HEK293 (cell line): Measurements from ENCODE around the gene ZNF445.

Source experiments
- CTCF ChIA-PET: fragments of 350-600 bp; formaldehyde crosslinking; extraction: SDS; loops from one replicate; lab custom pipeline; 2021; ENCODE audit warnings: antibody characterized with exemption; lab: Yijun Ruan, JAX
- POLR2A ChIA-PET: fragments of 300-600 bp; formaldehyde crosslinking; extraction: SDS; loops from one replicate; lab custom pipeline; 2020; ENCODE audit warnings: antibody characterized with exemption, inconsistent platforms; lab: Yijun Ruan, JAX
- H3K27ac ChIP-seq: fragments of 200-500 bp; sonication (Bioruptor generic); 2 replicates; pipeline ENCODE4 v1.5.1; 2014; ENCODE audit warnings: low read depth, low read length, control low read depth, inconsistent platforms; ENCODE audit errors: extremely low read depth
- H3K36me3 ChIP-seq, 2 experiments: fragments of 200-500 bp in 1 of 2; sonication (Bioruptor generic) in 1 of 2; 1 replicate in 1 of 2; 2 replicates in 1 of 2; pipeline ENCODE4 v1.5.1; 2014 to 2017; ENCODE audit warnings: inconsistent platforms in 2 of 2, low read length in 2 of 2; ENCODE audit not compliant: control insufficient read depth in 2 of 2, insufficient read depth in 1 of 2
- H3K4me1 ChIP-seq: fragments of 200-500 bp; sonication (Bioruptor generic); 2 replicates; pipeline ENCODE4 v1.5.1; 2014; ENCODE audit warnings: mild to moderate bottlenecking, low read length, inconsistent platforms; ENCODE audit not compliant: control insufficient read depth, insufficient read depth
- H3K4me3 ChIP-seq: 2 replicates; pipeline ENCODE4 v1.5.1; 2011; ENCODE audit warnings: low read depth, mild to moderate bottlenecking, control low read depth, low read length, moderate library complexity
- H3K9me3 ChIP-seq: fragments of 200-500 bp; sonication (Bioruptor generic); 2 replicates; pipeline ENCODE4 v1.5.1; 2014; ENCODE audit warnings: low read depth, low read length, inconsistent platforms; ENCODE audit not compliant: control insufficient read depth, insufficient read depth
- ATF2 ChIP-seq: fragments of 450-650 bp; formaldehyde crosslinking; IDR thresholded peaks from 2 replicates; pipeline ENCODE4 v1.5.1; 2016; ENCODE audit warnings: missing biosample characterization, missing genetic modification characterization, low read depth
- BCL11A ChIP-seq: fragments of 450-650 bp; formaldehyde crosslinking; IDR thresholded peaks from 2 replicates; pipeline ENCODE4 v1.5.1; 2016; ENCODE audit warnings: low read depth, missing biosample characterization, missing genetic modification characterization
- BCL11B ChIP-seq: fragments of 450-650 bp; formaldehyde crosslinking; IDR thresholded peaks from 2 replicates; pipeline ENCODE4 v1.5.1; 2016; ENCODE audit warnings: low read depth, missing biosample characterization, missing genetic modification characterization
- CTCF ChIP-seq: fragments of 450-650 bp; formaldehyde crosslinking; IDR thresholded peaks from 2 replicates; pipeline ENCODE4 v1.5.1; 2016; ENCODE audit warnings: missing biosample characterization, missing genetic modification characterization
- KLF1 ChIP-seq: fragments of 450-650 bp; formaldehyde crosslinking; IDR thresholded peaks from 2 replicates; pipeline ENCODE4 v1.5.1; 2016; ENCODE audit warnings: missing biosample characterization, missing genetic modification characterization
- TCF7L2 ChIP-seq: IDR thresholded peaks from 2 replicates; pipeline ENCODE4 v1.6.1; 2011; ENCODE audit warnings: low read depth, mild to moderate bottlenecking, inconsistent platforms, low read length, moderate library complexity, borderline replicate concordance
- ZNF133 ChIP-seq: fragments of 450-650 bp; formaldehyde crosslinking; IDR thresholded peaks from 2 replicates; pipeline ENCODE4 v1.5.1; 2016; ENCODE audit warnings: missing biosample characterization, missing genetic modification characterization
- ZNF2 ChIP-seq: fragments of 450-650 bp; formaldehyde crosslinking; IDR thresholded peaks from 2 replicates; pipeline ENCODE4 v1.5.1; 2016; ENCODE audit warnings: missing biosample characterization, missing genetic modification characterization
- ZNF292 ChIP-seq: fragments of 450-650 bp; formaldehyde crosslinking; IDR thresholded peaks from 2 replicates; pipeline ENCODE4 v1.5.1; 2016; ENCODE audit warnings: low read depth, missing biosample characterization, missing genetic modification characterization, borderline replicate concordance
- ZNF341 ChIP-seq: fragments of 450-650 bp; formaldehyde crosslinking; IDR thresholded peaks from 2 replicates; pipeline ENCODE4; 2016; ENCODE audit warnings: low read depth, missing biosample characterization, missing genetic modification characterization
- ZNF362 ChIP-seq: fragments of 450-650 bp; formaldehyde crosslinking; IDR thresholded peaks from 2 replicates; pipeline ENCODE4 v1.5.1; 2016; ENCODE audit warnings: missing biosample characterization, missing genetic modification characterization
- ZNF398 ChIP-seq: fragments of 450-650 bp; formaldehyde crosslinking; IDR thresholded peaks from 2 replicates; pipeline ENCODE4 v1.5.1; 2017; ENCODE audit warnings: missing biosample characterization, missing genetic modification characterization
- ZNF423 ChIP-seq: fragments of 450-650 bp; formaldehyde crosslinking; IDR thresholded peaks from 2 replicates; pipeline ENCODE4 v1.5.1; 2016; ENCODE audit warnings: missing biosample characterization, missing genetic modification characterization
- ZNF623 ChIP-seq: fragments of 450-650 bp; formaldehyde crosslinking; IDR thresholded peaks from 2 replicates; pipeline ENCODE4 v1.5.1; 2016; ENCODE audit warnings: missing biosample characterization, missing genetic modification characterization
- ZNF629 ChIP-seq: fragments of 450-650 bp; formaldehyde crosslinking; IDR thresholded peaks from 2 replicates; pipeline ENCODE4 v1.5.1; 2017; ENCODE audit warnings: missing biosample characterization, missing genetic modification characterization
- ZNF768 ChIP-seq: fragments of 450-650 bp; formaldehyde crosslinking; IDR thresholded peaks from 2 replicates; pipeline ENCODE4 v1.5.1; 2018; ENCODE audit warnings: missing biosample characterization, mild to moderate bottlenecking, missing genetic modification characterization
- ZNF837 ChIP-seq: fragments of 450-650 bp; formaldehyde crosslinking; IDR thresholded peaks from 2 replicates; pipeline ENCODE4 v1.5.1; 2016; ENCODE audit warnings: missing biosample characterization, missing genetic modification characterization
- TF ChIP-seq, protein P1 (sequence below): IDR thresholded peaks from 2 replicates; pipeline ENCODE4 v1.6.1; 2011; ENCODE audit warnings: mild to moderate bottlenecking, low read depth, low read length, borderline replicate concordance
- TF ChIP-seq, protein P2 (sequence below): fragments of 450-650 bp; formaldehyde crosslinking; IDR thresholded peaks from 2 replicates; pipeline ENCODE4 v1.5.1; 2016; ENCODE audit warnings: missing biosample characterization, missing genetic modification characterization
- TF ChIP-seq, protein P3 (sequence below): fragments of 450-650 bp; formaldehyde crosslinking; IDR thresholded peaks from 2 replicates; pipeline ENCODE4 v1.5.1; 2016; ENCODE audit warnings: missing biosample characterization, missing genetic modification characterization
- TF ChIP-seq, protein P4 (sequence below): fragments of 450-650 bp; formaldehyde crosslinking; IDR thresholded peaks from 2 replicates; pipeline ENCODE4 v1.5.1; 2016; ENCODE audit warnings: missing biosample characterization, missing genetic modification characterization

The ZNF445 gene

DNA sequence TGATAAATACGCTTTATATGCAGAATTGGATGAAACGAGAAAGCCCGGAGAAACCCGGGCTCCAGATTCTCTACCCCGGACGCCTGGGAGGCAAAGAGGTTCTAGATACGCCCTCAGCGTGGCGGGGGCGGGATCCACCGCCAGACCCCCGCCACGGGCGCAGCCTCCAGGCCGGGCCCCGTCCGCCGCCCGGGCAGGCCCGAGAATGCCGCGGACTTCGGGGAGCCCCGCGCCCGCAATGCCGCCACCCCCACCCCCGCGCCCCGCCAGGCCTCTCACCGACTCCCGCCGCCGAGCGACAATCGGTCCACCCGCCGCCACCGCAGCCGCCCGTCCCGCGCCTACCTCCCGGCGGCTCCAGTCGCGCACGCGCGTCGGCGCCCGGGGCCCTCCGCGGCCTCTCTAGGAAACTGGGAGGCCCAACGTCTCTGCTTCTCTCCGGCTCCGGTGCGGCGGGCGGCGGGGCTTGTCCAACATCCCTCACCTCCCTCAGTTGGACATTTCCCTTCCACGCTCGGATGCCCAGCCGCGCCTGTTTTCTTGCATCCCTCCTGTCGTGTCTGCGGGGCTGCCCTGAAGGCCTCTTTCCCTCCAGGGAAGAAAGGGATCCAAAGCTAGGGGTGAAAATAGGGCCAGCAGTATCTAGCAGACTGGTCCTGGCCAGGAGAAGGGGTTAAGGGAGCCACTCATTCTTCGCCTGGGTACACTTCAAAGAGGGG, at the start of gene ZNF445 (continued):
- TF ChIP-seq ZNF398 (tag by site-specific recombination) (peak; percentile 63; the same call in 1 of the 2 replicates), ZNF423 (tag by site-specific recombination) (no peak), ZNF837 (no peak), BCL11A (tag by site-specific recombination) (no peak), BCL11B (tag by site-specific recombination) (no peak), ZNF292 (no peak), ZNF341 (tag by site-specific recombination) (0 out of 2 replicates have a peak, but pooled peaks have one; percentile 23)
- TF ChIP-seq, protein P1, sequence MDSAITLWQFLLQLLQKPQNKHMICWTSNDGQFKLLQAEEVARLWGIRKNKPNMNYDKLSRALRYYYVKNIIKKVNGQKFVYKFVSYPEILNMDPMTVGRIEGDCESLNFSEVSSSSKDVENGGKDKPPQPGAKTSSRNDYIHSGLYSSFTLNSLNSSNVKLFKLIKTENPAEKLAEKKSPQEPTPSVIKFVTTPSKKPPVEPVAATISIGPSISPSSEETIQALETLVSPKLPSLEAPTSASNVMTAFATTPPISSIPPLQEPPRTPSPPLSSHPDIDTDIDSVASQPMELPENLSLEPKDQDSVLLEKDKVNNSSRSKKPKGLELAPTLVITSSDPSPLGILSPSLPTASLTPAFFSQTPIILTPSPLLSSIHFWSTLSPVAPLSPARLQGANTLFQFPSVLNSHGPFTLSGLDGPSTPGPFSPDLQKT = no peak

DNA sequence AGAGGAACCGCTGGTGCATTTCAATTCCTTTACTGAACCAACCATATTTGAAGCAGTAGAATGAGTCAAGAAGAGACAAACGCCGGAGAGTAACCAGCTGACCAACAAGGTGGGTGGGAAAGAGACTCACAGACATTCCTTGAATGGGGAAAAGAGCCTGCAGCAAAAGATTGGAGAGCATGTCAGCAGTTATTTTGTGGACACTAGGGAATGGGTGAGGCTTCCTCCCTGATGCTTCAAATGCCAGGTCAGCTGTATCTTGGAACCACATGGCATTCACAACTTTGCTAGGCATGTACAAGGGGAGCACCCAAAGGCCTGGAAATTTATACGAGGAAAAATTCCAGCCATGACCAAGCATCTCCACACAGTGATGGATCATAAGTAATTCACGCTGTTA, 47.6 kb upstream of the ZNF445 start:
- H3K27ac ChIP-seq = no peak overlapping the region
- H3K4me1 ChIP-seq = no peaks in the 10 kb centered on the region
- CTCF ChIA-PET = interaction anchor here (1.0 kb wide), 1 partner anchor 14 kb away, joined by 5 read pairs; no protein-coding TSS in a partner anchor
- no peaks in the 10 kb centered on the region for H3K36me3 ChIP-seq
- no peak overlapping the region for H3K4me3 ChIP-seq
- H3K9me3 ChIP-seq = no peaks in the 10 kb centered on the region
- POLR2A ChIA-PET = no interaction called here
- no peak for TF ChIP-seq ZNF2 (tag by site-specific recombination)
- TF ChIP-seq ZNF629 (tag by site-specific recombination) = no peak
- TF ChIP-seq ZNF362 (tag by site-specific recombination) = no peak
- no peak for TF ChIP-seq ZNF768
- no peak for TF ChIP-seq CTCF (tag by site-specific recombination)
- no peak for TF ChIP-seq ATF2 (tag by site-specific recombination)
- TF ChIP-seq ZNF133 (tag by site-specific recombination) = no peak
- TF ChIP-seq, protein P2, sequence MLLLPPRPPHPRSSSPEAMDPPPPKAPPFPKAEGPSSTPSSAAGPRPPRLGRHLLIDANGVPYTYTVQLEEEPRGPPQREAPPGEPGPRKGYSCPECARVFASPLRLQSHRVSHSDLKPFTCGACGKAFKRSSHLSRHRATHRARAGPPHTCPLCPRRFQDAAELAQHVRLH (tag by site-specific recombination) = no peak
- TF ChIP-seq KLF1 = no peak
- TF ChIP-seq ZNF623 (tag by site-specific recombination) = no peak
- TF ChIP-seq, protein P3, sequence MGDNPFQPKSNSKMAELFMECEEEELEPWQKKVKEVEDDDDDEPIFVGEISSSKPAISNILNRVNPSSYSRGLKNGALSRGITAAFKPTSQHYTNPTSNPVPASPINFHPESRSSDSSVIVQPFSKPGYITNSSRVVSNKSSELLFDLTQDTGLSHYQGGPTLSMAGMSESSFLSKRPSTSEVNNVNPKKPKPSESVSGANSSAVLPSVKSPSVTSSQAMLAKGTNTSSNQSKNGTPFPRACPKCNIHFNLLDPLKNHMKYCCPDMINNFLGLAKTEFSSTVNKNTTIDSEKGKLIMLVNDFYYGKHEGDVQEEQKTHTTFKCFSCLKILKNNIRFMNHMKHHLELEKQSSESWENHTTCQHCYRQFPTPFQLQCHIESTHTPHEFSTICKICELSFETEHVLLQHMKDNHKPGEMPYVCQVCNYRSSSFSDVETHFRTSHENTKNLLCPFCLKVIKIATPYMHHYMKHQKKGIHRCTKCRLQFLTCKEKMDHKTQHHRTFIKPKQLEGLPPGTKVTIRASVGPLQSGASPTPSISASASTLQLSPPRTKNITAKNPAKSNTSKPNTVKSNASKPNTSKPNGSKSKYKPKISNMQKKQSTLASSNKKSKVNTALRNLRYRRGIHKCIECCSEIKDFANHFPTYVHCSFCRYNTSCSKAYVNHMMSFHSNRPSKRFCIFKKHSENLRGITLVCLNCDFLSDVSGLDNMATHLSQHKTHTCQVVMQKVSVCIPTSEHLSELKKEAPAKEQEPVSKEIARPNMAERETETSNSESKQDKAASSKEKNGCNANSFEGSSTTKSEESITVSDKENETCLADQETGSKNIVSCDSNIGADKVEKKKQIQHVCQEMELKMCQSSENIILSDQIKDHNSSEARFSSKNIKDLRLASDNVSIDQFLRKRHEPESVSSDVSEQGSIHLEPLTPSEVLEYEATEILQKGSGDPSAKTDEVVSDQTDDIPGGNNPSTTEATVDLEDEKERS (tag by site-specific recombination) = no peak
- no peak for TF ChIP-seq TCF7L2
- TF ChIP-seq, protein P4, sequence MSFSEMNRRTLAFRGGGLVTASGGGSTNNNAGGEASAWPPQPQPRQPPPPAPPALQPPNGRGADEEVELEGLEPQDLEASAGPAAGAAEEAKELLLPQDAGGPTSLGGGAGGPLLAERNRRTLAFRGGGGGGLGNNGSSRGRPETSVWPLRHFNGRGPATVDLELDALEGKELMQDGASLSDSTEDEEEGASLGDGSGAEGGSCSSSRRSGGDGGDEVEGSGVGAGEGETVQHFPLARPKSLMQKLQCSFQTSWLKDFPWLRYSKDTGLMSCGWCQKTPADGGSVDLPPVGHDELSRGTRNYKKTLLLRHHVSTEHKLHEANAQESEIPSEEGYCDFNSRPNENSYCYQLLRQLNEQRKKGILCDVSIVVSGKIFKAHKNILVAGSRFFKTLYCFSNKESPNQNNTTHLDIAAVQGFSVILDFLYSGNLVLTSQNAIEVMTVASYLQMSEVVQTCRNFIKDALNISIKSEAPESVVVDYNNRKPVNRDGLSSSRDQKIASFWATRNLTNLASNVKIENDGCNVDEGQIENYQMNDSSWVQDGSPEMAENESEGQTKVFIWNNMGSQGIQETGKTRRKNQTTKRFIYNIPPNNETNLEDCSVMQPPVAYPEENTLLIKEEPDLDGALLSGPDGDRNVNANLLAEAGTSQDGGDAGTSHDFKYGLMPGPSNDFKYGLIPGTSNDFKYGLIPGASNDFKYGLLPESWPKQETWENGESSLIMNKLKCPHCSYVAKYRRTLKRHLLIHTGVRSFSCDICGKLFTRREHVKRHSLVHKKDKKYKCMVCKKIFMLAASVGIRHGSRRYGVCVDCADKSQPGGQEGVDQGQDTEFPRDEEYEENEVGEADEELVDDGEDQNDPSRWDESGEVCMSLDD (tag by site-specific recombination) = no peak
